ENCODE data around the gene PCAT7. TPM values are rescaled to one million over a fixed set of nuclear protein-coding genes. Genes with fewer than 3 reads are reported as not detected.

PCAT7 gene
- total RNA-seq, 1 experiment from 2014 or later = 6.5 TPM

DNA sequence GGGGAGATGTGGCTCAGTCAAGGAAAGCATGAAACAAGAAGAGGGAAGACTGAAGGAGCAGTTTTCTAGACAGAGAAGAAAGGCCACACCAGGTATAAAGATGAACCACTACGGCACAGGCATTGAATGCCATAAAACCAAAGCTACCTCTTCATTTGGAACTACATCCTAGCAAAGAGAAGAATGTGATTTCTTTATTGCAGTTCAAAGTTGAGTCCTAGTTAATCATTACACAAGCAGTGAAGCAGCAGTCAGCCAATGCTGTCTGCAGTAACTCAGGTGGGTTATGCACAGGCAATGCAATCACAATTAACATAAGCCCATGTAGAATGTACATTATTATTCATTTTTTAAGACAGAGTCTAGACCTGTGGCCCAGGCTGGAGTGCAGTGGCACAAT is 21.7 kb upstream of the PCAT7 start:
- TF ChIP-seq GTF2I (CRISPR knock-in tag; conservative IDR thresholded peaks at IDR 0.05) (no peak), TCF7 (CRISPR knock-in tag; IDR thresholded peaks at IDR 0.05; ENCODE audit: low read depth) (no peak), SOX15 (CRISPR knock-in tag; IDR thresholded peaks at IDR 0.05) (no peak), GABPB1 (CRISPR knock-in tag; IDR thresholded peaks at IDR 0.05) (no peak), CBFB (CRISPR knock-in tag; IDR thresholded peaks at IDR 0.05; ENCODE audit: low read depth) (no peak), RORB (CRISPR knock-in tag; IDR thresholded peaks at IDR 0.05) (no peak), JAZF1 (CRISPR knock-in tag; IDR thresholded peaks at IDR 0.05) (no peak), ELF4 (CRISPR knock-in tag; IDR thresholded peaks at IDR 0.05; ENCODE audit: low read depth) (no peak), CREM (CRISPR knock-in tag; IDR thresholded peaks at IDR 0.05) (no peak), FOXJ3 (CRISPR knock-in tag; IDR thresholded peaks at IDR 0.05; ENCODE audit: borderline replicate concordance) (no peak), E2F5 (CRISPR knock-in tag; IDR thresholded peaks at IDR 0.05) (no peak), ZNF671 (CRISPR knock-in tag; IDR thresholded peaks at IDR 0.05) (no peak), IRF2 (CRISPR knock-in tag; IDR thresholded peaks at IDR 0.05; ENCODE audit: borderline replicate concordance, low read depth) (no peak), NR2C2 (CRISPR knock-in tag; IDR thresholded peaks at IDR 0.05) (no peak), PRRX2 (CRISPR knock-in tag; IDR thresholded peaks at IDR 0.05) (no peak), ZNF232 (CRISPR knock-in tag; IDR thresholded peaks at IDR 0.05) (no peak)
- TF ChIP-seq, protein P1, sequence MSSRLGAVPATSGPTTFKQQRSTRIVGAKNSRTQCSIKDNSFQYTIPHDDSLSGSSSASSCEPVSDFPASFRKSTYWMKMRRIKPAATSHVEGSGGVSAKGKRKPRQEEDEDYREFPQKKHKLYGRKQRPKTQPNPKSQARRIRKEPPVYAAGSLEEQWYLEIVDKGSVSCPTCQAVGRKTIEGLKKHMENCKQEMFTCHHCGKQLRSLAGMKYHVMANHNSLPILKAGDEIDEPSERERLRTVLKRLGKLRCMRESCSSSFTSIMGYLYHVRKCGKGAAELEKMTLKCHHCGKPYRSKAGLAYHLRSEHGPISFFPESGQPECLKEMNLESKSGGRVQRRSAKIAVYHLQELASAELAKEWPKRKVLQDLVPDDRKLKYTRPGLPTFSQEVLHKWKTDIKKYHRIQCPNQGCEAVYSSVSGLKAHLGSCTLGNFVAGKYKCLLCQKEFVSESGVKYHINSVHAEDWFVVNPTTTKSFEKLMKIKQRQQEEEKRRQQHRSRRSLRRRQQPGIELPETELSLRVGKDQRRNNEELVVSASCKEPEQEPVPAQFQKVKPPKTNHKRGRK (CRISPR knock-in tag; IDR thresholded peaks at IDR 0.05; ENCODE audit: borderline replicate concordance) = no peak
- TF ChIP-seq, protein P2, sequence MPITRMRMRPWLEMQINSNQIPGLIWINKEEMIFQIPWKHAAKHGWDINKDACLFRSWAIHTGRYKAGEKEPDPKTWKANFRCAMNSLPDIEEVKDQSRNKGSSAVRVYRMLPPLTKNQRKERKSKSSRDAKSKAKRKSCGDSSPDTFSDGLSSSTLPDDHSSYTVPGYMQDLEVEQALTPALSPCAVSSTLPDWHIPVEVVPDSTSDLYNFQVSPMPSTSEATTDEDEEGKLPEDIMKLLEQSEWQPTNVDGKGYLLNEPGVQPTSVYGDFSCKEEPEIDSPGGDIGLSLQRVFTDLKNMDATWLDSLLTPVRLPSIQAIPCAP (CRISPR knock-in tag; IDR thresholded peaks at IDR 0.05) = no peak
- no peak overlapping the region for H3K4me3 Mint-ChIP-seq
- ATAC-seq (no peak), DNase-seq (ENCODE audit: low spot score) (no peak)
- no peak overlapping the region for H3K27ac Mint-ChIP-seq
- CTCF ChIA-PET = no interaction called here
- H3K36me3 Mint-ChIP-seq = no peaks in the 10 kb centered on the region; the same call in 1 of the 2 replicates
- H3K27me3 Mint-ChIP-seq (ENCODE audit: low read depth) = no peaks in the 10 kb centered on the region
- no peaks in the 10 kb centered on the region for H3K4me1 Mint-ChIP-seq
- H3K9me3 Mint-ChIP-seq = no peaks in the 10 kb centered on the region
- POLR2A ChIA-PET = no interaction called here

- ATAC-seq (no peak), DNase-seq (ENCODE audit: low spot score) (no peak)
- Mint-ChIP-seq H3K36me3 (no peaks in the 10 kb centered on the region; the same call in 1 of the 2 replicates), H3K4me1 (no peaks in the 10 kb centered on the region), H3K27me3 (ENCODE audit: low read depth) (no peaks in the 10 kb centered on the region), H3K27ac (no peak overlapping the region), H3K4me3 (no peak overlapping the region), H3K9me3 (no peaks in the 10 kb centered on the region)
- CTCF ChIA-PET = no interaction called here
- POLR2A ChIA-PET = interaction anchor here (0.6 kb wide), 1 partner anchor 28 kb away, joined by 4 read pairs; no protein-coding TSS in a partner anchor
- TF ChIP-seq FOXP4 (CRISPR knock-in tag; IDR thresholded peaks at IDR 0.05) = no peak
- TF ChIP-seq ETV6 (CRISPR knock-in tag; IDR thresholded peaks at IDR 0.05) = no peak
- TF ChIP-seq ZNF423 (CRISPR knock-in tag; IDR thresholded peaks at IDR 0.05) = no peak
- TF ChIP-seq ZNF317 (CRISPR knock-in tag; IDR thresholded peaks at IDR 0.05; ENCODE audit: borderline replicate concordance, low read depth) = no peak
- TF ChIP-seq, protein P2 (CRISPR knock-in tag; IDR thresholded peaks at IDR 0.05) = no peak
- TF ChIP-seq ZNF232 (CRISPR knock-in tag; IDR thresholded peaks at IDR 0.05) = no peak
- no peak for TF ChIP-seq E2F4 (CRISPR knock-in tag; IDR thresholded peaks at IDR 0.05; ENCODE audit: borderline replicate concordance, low read depth)
- no peak for TF ChIP-seq CDX4 (CRISPR knock-in tag; IDR thresholded peaks at IDR 0.05; ENCODE audit: borderline replicate concordance)
- TF ChIP-seq ZNF138 (CRISPR knock-in tag; conservative IDR thresholded peaks at IDR 0.05) = no peak
- no peak for TF ChIP-seq MYBL2 (CRISPR knock-in tag; IDR thresholded peaks at IDR 0.05)
- no peak for TF ChIP-seq HMGA2 (CRISPR knock-in tag; IDR thresholded peaks at IDR 0.05)
- TF ChIP-seq SMAD3 (CRISPR knock-in tag; IDR thresholded peaks at IDR 0.05; ENCODE audit: borderline replicate concordance) = no peak
- no peak for TF ChIP-seq FOXJ3 (CRISPR knock-in tag; IDR thresholded peaks at IDR 0.05; ENCODE audit: borderline replicate concordance)
- TF ChIP-seq, protein P3, sequence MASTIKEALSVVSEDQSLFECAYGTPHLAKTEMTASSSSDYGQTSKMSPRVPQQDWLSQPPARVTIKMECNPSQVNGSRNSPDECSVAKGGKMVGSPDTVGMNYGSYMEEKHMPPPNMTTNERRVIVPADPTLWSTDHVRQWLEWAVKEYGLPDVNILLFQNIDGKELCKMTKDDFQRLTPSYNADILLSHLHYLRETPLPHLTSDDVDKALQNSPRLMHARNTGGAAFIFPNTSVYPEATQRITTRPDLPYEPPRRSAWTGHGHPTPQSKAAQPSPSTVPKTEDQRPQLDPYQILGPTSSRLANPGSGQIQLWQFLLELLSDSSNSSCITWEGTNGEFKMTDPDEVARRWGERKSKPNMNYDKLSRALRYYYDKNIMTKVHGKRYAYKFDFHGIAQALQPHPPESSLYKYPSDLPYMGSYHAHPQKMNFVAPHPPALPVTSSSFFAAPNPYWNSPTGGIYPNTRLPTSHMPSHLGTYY (CRISPR knock-in tag; IDR thresholded peaks at IDR 0.05) = no peak
These were observed 21.3 kb upstream of the PCAT7 start for GRCh38 chr9:94533601-94534000.

All from WTC11 (cell line).